HG02970 (cell line): ENCODE data around the gene IL19.
"Not testable (repeated sequence)": the region's sequence is repeated elsewhere in the genome, so short reads cannot be mapped to it uniquely, and the experiment has no call there.

Source experiments
- ATAC-seq: cut with Tn5 transposase; IDR thresholded peaks from one replicate; pipeline ENCODE4 v1.9.1; 2021; ENCODE audit warnings: mild to moderate bottlenecking, moderate library complexity, moderate number of reproducible peaks; ENCODE audit not compliant: unreplicated experiment, low FRiP score

The IL19 gene

DNA sequence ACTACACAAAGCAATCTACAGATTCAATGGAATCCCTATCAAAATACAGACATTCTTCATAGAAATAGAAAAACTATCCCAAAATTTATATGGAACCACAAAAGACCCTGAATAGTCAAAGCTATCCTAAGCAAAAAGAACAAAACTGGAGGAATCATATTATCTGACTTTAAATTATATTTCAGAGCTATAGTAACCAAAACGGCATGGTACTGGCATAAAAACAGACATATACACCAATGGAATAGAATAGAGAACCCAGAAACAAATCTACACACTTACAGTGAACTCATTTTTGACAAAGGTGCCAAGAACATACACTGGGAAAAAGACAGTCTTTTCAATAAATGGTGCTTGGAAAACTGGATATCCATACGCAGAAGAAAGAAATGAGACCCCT is 82.1 kb downstream of the IL19 start:
- not testable (repeated sequence) for ATAC-seq

DNA sequence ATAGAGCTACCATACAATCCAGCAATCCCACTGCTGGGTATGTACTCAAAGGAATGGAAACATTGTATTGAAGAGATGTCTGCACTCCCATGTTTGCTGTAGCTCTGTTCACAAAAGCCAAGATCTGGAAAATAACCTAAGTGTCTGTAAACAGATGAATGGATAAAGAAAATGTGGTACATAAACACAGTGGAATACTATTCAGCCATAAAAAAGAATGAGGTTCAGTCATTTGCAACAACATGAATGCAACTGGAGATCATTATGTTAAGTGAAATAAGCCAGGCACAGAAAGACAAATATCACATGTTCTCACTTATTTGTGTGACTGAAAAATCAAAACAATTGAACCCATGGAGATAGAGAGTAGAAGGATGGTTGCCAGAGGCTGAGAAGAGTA is 83.1 kb downstream of the IL19 start:
- not testable (repeated sequence) for ATAC-seq

DNA sequence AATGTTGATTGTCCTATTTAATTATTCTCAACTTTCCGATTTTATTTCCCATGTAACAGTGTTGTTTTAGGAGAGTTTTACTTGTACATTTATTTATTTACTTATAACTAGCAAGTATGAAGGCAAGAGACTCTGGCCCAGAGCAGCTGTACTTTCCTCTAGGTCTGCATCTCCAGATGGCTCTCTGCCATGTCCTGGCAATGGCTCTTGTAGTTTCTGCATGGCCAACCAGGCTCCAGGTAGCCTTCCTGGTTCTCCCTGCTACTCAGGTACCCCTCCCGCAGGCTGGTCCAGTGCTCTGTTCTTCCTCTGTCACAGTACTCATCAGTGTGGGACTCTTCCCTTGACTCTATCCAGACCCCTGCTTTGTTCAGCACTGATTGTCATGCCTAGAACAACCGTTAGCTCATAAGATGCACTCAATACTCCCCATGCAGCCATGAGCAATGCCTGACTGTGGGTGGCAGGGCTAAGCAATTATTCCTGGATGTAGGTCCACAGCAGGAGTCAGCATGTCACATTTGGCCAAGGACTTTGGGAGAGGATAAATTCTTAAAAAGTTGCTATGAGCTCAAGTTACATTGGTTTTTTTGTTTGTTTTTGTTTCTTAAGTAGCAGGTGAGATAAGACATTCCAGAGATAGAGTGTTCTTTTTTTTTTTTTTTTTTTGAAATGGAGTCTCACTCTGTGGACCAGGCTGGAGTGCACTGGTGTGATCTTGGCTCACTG is 84.0 kb downstream of the IL19 start:
- no peak for ATAC-seq

DNA sequence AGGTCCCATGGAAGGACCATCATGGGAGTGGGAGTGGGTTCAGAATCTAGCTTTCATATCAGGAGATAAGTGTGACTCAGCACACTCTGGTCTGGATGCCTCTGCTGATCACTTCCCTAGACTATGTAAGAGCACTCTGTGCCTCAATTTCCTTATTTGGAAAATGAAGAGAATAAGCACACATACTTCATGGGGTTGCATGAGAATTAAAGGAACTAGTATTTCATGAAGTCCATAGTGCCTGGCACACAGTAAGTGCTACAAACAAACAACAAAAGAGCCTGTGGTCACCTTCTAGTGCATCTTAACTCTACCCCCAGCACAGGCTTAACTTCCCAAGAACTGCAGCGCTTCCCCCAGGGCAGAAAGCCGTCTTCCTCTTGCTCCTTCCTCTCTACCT is 85.3 kb downstream of the IL19 start:
- no peak for ATAC-seq

DNA sequence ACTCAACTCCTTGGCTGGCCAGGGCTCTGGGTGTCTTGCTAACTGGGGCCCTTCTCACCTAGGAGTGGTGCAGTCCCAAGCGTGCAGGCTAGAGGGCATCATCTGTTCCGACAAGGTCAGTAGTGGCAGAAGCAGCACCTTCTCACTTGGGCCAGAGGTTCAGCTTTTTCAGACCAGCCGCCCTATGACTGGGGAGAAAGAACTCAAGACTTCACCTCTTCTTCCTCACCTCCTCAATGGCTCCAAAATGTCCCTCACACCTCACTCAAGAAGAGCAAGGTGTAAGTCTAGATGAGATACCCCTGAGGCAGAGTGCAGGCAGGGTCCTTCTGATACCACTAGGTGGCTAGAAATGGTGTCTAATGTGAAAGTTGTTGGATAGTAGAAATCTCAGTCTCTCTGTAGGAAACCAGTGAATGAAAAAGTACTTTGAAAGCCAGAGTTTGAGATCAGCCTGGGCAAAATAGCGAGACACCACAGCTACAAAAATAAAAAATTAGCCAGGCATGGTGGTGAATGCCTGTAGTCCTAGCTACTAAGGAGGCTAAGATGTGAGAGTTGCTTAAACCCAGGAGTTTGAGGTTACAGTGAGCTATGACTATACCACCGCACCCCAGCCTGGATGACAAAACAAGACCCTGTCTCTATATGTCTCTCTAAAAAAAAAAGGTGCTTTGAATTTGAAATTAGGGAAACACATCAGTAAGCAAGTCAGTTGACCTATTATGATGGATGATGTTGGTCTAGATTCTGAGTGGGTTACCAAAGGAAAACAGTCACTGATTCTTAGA is 86.3 kb downstream of the IL19 start:
- no peak for ATAC-seq

DNA sequence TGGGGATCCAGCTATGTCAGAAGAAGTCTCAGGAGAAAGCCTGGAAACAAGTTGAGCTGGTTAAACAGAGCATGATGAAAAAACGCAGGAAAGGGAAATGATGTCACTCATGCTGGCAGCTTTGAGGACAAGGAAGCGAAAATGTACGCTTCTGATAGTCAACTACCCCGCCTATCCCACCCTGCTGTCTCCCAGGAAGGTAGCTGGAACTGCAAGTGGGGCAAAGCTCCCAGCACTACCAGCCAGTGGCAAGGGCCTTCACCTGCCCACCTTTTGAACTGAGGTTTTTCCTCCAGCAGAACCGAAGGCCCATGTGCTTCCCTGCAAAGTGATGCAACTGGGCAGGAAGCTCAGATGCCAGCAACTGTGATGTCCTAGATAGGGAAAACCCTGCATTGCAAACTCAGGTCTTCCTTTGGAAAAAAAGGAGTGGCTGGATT is 88.5 kb downstream of the IL19 start:
- ATAC-seq, result no peak

DNA sequence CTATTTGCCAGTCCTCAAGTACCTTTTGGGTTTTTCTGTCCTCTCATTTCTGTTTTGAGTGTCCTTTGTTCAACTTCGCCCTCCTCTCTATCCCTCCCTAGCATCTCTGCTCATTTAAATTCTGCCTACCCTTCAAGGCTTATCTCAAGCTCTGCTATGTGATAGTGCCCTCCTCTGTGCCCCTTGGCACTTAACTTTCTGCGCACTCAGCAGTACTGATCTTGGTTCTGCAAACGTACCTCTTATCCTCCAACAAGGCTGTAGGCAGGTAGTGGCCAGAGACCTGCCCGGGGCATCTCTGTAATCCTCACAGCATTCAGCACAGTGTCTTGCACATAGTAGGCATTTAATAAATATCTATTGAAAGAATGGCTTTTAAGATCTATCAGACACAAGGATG is 89.6 kb downstream of the IL19 start:
- ATAC-seq, result no peak

DNA sequence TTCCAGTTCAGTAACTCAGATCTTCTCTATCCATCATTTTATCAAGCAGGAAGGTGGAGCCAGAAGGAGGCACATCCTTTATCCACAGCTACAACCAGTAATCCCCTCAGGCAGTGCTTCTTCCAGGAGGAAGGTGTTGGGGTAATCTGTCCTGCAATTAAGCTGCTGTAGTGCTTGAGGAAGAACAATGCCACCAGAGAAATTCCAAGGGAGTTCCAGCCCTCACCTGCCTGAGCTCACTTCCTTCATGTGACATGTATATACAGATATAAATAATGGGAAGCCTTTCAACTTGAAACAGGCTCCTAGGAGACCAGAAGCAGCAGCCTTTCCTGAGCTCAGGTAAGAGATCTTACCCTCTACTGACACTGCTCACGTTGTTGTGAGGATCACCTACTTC is 92.7 kb downstream of the IL19 start:
- no peak for ATAC-seq

DNA sequence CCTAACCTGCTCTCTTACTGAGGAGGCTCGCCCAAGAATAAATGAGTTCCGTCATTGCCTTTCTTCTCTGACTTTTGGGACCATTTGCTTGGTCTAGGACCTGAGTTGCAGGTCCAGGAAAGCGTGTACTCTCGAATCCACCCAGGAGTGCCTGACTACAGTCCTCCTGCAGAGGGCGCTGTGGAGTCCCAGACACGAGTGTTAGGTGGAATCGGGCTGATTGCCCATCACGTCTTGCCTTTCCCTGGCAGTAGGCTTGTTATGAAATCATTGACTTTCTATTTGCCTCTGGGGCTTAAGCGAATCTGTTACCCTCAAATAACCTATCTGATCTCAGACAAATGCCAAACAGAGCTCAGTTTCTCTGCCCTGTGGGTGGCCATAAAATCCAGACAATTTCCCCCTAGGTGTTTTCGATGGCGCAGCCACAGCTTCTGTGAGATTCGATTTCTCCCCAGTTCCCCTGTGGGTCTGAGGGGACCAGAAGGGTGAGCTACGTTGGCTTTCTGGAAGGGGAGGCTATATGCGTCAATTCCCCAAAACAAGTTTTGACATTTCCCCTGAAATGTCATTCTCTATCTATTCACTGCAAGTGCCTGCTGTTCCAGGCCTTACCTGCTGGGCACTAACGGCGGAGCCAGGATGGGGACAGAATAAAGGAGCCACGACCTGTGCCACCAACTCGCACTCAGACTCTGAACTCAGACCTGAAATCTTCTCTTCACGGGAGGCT is 94.5 kb downstream of the IL19 start, which contains the start of gene IL20:
IL20 (plus strand) TSS at position 685 of the 733 bp plus-strand sequence. CDS start 230 bp downstream, outside the sequence.
- no peak for ATAC-seq

DNA sequence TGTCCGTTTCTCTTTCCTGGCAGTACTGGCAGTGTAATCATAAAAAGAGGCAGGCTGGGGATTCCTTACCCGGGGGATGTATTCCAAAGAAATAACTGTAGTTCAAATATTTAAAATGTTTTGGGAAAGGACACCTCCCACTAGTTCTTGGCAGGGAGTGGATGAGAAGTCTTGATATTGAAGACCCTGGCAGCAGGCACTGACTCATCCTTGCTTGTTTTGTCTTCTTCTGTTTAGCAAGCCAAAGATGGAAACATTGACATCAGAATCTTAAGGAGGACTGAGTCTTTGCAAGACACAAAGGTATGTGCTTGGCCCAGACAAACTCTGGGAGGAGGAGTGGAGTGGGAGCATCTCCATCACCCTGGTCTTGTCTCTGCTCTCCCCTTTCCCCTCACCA is 95.5 kb downstream of the IL19 start:
- ATAC-seq, result no peak

DNA sequence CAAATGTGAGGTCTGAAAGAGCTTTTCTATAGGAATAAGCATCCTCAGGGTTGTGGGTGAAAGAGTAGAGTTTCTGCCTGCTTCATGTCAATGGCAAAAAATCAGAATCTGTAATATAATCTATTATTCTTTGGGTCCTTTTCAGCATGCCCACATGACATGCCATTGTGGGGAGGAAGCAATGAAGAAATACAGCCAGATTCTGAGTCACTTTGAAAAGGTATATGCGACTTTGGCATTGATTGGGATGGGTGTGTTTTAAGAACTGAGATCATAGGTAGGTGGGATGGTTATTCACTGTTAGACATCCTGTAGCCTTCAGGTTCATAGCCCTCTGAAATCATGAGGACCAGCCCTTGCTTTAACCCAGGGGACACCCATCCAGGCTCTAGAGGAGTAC is 96.7 kb downstream of the IL19 start:
- ATAC-seq, result no peak

DNA sequence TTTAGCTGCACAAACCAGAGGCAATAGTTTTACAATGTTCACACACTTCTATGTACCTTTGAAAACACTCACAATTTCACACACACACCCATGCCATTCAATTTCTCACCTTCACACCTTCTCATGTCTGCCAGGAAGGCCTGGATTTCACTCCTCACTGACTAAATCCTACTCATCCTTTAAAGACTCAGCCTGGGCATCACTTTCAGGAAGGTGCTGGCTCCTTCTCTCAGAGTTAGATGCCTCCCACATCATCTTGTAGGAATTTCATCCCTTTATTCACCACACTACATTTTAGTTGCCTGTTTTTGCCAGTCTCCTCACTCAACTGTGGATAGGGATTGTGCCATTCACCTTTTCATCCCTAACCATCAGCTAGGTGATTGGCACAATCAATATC is 97.1 kb downstream of the IL19 start:
- ATAC-seq, result no peak

DNA sequence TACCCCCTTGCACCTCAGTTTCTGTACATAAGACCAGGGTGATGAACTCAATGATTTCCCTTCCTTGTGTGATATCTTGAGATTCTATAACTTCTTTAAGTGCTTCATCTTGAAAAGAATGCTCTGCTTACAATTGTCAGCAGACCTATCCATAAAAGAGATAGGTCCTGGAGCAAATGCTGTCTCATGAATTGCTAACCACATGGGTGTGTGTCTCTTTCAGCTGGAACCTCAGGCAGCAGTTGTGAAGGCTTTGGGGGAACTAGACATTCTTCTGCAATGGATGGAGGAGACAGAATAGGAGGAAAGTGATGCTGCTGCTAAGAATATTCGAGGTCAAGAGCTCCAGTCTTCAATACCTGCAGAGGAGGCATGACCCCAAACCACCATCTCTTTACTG is 97.7 kb downstream of the IL19 start:
- no peak for ATAC-seq

DNA sequence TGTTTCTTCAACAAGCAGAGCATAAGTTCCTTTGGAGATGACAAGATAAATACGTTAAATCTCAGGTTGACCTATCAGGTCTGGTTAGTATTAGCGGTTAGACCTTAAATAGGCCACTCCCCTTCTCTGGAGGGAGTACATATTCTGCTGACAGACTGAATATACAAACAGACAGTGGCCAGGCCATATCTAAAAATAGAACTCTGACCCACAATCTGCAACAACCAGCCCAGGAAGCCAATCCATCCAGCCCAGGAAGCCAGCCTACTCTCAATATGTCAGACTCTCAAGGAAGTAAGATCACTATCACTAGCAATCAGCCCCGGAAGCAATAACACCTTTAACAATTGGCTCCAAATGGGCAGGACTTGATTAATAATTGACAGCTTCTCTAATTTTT is 101.6 kb downstream of the IL19 start:
- no peak for ATAC-seq

DNA sequence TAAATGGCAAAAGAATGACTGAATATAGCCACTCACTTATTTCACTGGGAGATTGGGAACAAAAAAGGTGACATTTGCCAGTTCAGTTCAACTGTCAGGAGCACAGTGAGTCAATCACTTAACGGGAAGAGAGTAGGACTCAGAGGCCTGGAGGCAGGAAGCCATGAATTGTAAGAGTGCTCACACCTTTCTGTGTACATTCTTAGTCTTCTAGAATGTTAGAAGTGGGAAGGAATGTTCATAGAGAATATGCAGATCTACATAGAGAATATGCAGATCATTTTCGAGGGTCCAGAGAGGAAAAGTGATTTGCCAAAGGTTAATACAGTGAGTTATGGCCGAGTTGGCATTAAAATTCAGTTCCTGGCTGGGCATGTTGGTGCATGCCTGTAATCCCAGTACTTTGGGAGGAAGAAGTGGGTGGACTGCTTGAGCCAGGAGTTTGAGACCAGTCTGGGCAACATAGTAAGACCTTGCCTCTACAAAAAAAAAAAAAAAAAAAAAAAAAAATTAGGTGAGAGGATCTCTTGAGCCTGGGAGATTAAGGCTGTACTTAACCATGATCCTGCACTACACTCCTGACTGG is 103.1 kb downstream of the IL19 start:
- no peak for ATAC-seq

DNA sequence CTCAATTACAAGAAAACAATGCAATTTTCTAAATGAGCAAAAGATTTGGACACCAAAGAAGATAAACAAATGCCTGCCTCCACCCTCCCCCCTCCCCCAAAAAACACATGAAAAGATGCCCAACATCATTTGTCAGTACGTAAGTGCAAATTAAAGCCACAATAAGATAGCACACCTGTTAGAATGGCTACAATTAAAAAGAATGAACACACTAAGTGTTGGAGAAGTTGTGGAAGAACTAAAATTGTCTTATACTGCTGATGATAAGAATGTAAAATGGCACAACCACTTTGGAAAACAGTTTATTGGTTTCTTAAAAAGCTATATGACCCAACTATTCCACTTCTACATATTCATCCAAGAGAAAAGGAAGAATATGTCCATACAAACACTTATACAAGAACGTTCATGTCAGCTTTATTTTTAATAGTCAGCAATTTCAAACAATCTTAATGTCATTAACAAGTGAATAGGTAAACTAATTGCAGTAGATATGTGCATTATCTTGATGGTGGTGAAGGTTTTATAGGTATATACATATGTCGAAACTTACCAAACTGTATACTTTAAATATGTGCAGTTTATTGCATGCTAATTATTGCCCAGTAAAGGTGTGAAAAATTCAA is 105.3 kb downstream of the IL19 start:
- no peak for ATAC-seq

DNA sequence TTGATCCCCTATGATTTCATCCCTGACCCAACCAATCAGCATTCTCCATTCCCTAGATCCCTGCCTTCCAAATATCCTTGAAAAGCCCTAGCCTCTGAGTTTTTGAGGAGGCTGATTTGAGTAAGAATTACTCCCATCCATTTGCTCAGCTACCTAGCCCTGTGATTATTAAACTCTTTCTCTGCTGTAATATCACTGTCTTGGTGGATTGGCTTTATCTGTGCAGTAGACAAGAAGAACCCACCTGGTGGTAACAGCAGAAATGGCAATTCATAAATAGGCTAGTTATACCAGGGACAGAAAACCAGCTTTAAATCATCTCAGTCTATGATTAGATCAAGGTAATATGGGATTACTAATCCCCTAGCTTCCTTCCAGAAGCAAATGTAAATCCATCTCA is 107.9 kb downstream of the IL19 start:
- no peak for ATAC-seq

DNA sequence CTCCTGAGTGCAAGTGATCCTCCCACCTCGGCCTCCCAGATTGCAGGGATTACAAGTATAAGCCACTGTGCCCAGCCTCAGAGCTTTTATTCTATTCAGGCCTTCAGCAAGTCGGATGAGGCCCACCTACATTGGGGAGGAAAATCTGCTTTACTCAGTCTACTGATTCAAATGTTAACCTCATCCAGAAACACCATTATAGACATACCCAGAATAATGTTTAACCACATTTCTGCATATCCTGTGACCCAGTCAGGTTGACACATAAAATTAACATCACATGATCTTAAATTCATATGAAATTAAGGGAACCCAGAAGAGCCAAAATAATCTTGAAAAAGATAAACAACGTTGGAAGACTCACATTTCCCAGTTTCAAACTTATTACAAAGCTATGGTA is 109.7 kb downstream of the IL19 start:
- ATAC-seq, result no peak

DNA sequence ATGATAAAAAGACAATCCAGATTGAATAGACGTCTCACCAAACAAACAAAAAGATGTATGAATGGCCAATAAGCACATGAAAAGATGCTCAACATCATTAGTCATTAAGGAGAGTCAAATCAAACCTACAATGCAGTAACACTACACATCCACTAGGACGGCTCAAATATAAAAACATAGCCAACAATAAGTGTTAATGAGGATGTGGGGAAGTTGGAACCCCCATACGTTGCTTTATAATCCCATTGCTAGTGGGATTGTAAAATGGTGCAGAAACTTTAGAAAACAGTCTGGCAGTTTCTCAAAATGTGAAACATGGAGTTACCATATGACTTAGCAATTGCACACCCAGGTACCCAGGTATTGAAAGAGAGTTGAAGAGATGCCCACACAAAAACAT is 112.0 kb downstream of the IL19 start:
- no peak for ATAC-seq

DNA sequence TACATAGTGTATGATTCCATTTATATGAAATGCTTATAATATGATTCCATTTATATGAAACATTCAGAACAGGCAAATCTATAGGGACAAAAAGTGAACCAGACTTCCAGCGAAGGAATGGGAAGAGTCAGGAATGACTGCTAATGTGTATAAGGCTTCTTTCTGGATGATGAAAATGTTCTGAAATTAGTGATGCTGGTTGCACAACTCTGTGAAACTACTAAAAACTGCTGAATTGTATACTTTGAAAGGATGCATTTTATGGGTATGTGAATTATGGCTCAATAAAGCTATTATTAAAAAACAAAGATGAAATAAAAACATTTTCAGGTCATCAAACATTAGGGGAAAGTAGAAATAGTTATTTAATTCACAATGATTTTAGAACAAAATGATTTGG is 112.6 kb downstream of the IL19 start:
- no peak for ATAC-seq
